BE2C (cell line): Measurements from ENCODE around the gene EDN2.

Source experiments
- DNase-seq: peaks from one replicate; pipeline ENCODE4 v3.0.0-alpha.2; 2020
- H3K27me3 ChIP-seq: fragments of 250-450 bp; sonication (Bioruptor Pico); 2 replicates; pipeline ENCODE4 v1.5.1; 2020; ENCODE audit warnings: mild to moderate bottlenecking
- H3K36me3 ChIP-seq: fragments of 250-450 bp; sonication (Bioruptor Pico); 2 replicates; pipeline ENCODE4 v1.5.1; 2020; ENCODE audit warnings: mild to moderate bottlenecking
- H3K4me1 ChIP-seq: fragments of 250-450 bp; sonication (Bioruptor Pico); 2 replicates; pipeline ENCODE4 v1.5.1; 2020
- H3K4me3 ChIP-seq: 2 replicates; pipeline ENCODE4 v1.5.1; 2011; ENCODE audit warnings: low read depth, low read length
- H3K9me3 ChIP-seq: fragments of 250-450 bp; sonication (Bioruptor Pico); 2 replicates; pipeline ENCODE4 v1.5.1; 2020
- CTCF ChIP-seq: IDR thresholded peaks from 2 replicates; pipeline ENCODE4 v1.5.1; 2012; ENCODE audit warnings: mild to moderate bottlenecking, low read depth, low read length

EDN2 gene

GRCh38 chr1:41494351-41495209, 10.1 kb upstream of the EDN2 start:
- DNase-seq: no peak
- H3K4me1 ChIP-seq: no peaks in the 10 kb centered on the region
- no peaks in the 10 kb centered on the region for H3K36me3 ChIP-seq
- no peak for TF ChIP-seq CTCF
- no peaks in the 10 kb centered on the region for H3K27me3 ChIP-seq
- no peaks in the 10 kb centered on the region for H3K9me3 ChIP-seq
- H3K4me3 ChIP-seq: no peak overlapping the region

GRCh38 chr1:41493626-41494350, 9.3 kb upstream of the EDN2 start:
- H3K27me3 ChIP-seq: no peaks in the 10 kb centered on the region
- no peak for DNase-seq
- H3K4me3 ChIP-seq: no peak overlapping the region
- no peaks in the 10 kb centered on the region for H3K36me3 ChIP-seq
- no peaks in the 10 kb centered on the region for H3K9me3 ChIP-seq
- H3K4me1 ChIP-seq: no peaks in the 10 kb centered on the region
- no peak for TF ChIP-seq CTCF

GRCh38 chr1:41493117-41493536, 8.6 kb upstream of the EDN2 start:
- no peaks in the 10 kb centered on the region for H3K4me1 ChIP-seq
- no peak for TF ChIP-seq CTCF
- H3K4me3 ChIP-seq: no peak overlapping the region
- no peaks in the 10 kb centered on the region for H3K27me3 ChIP-seq
- no peak for DNase-seq
- H3K9me3 ChIP-seq: no peaks in the 10 kb centered on the region
- no peaks in the 10 kb centered on the region for H3K36me3 ChIP-seq

GRCh38 chr1:41492341-41492848, 7.9 kb upstream of the EDN2 start:
- Histone ChIP-seq H3K4me1 (no peaks in the 10 kb centered on the region), H3K4me3 (no peak overlapping the region), H3K27me3 (no peaks in the 10 kb centered on the region), H3K36me3 (no peaks in the 10 kb centered on the region), H3K9me3 (no peaks in the 10 kb centered on the region)
- peak; percentile 44 for TF ChIP-seq CTCF
- DNase-seq: no peak

- TF ChIP-seq CTCF: no peak
- Histone ChIP-seq H3K9me3 (no peaks in the 10 kb centered on the region), H3K4me3 (no peak overlapping the region), H3K36me3 (no peaks in the 10 kb centered on the region), H3K4me1 (no peaks in the 10 kb centered on the region), H3K27me3 (no peaks in the 10 kb centered on the region)
- DNase-seq: no peak
These were observed 6.4 kb upstream of the EDN2 start for GRCh38 chr1:41490911-41491310.

GRCh38 chr1:41489561-41489960, 5.1 kb upstream of the EDN2 start:
- H3K4me1 ChIP-seq: no peaks in the 10 kb centered on the region
- DNase-seq: no peak
- H3K27me3 ChIP-seq: no peaks in the 10 kb centered on the region
- no peak for TF ChIP-seq CTCF
- H3K9me3 ChIP-seq: no peaks in the 10 kb centered on the region
- H3K4me3 ChIP-seq: no peak overlapping the region
- H3K36me3 ChIP-seq: no peaks in the 10 kb centered on the region
